ENCODE data around the gene CNTNAP2.
"Not testable (repeated sequence)": the region's sequence is repeated elsewhere in the genome, so short reads cannot be mapped to it uniquely, and the experiment has no call there.

The CNTNAP2 gene

GRCh38 chr7:147048864-147049263, 932.3 kb downstream of the CNTNAP2 start:
- no peak for DNase-seq

GRCh38 chr7:147052818-147053217, 936.2 kb downstream of the CNTNAP2 start:
- no peak for DNase-seq

- no peak for DNase-seq
These were observed 937.1 kb downstream of the CNTNAP2 start for GRCh38 chr7:147053746-147054145.

- no peak for DNase-seq
These were observed 943.5 kb downstream of the CNTNAP2 start for GRCh38 chr7:147060070-147060469.

- DNase-seq = no peak
These were observed 946.3 kb downstream of the CNTNAP2 start for GRCh38 chr7:147062897-147063296.

- no peak for DNase-seq
These were observed 952.2 kb downstream of the CNTNAP2 start for GRCh38 chr7:147068842-147069241.

GRCh38 chr7:147069771-147070170, 953.2 kb downstream of the CNTNAP2 start:
- no peak for DNase-seq

GRCh38 chr7:147070886-147071285, 954.3 kb downstream of the CNTNAP2 start:
- DNase-seq = no peak

GRCh38 chr7:147071536-147071935, 954.9 kb downstream of the CNTNAP2 start:
- DNase-seq = no peak

- no peak for DNase-seq
These were observed 961.7 kb downstream of the CNTNAP2 start for GRCh38 chr7:147078312-147078711.

GRCh38 chr7:147079083-147079482, 962.5 kb downstream of the CNTNAP2 start:
- DNase-seq = no peak

GRCh38 chr7:147079921-147080420, 963.4 kb downstream of the CNTNAP2 start:
- no peak for DNase-seq

- no peak for DNase-seq
These were observed 964.5 kb downstream of the CNTNAP2 start for GRCh38 chr7:147081117-147081516.

- no peak for DNase-seq
These were observed 972.5 kb downstream of the CNTNAP2 start for GRCh38 chr7:147089051-147089461.

- no peak for DNase-seq
These were observed 973.0 kb downstream of the CNTNAP2 start for GRCh38 chr7:147089608-147090007.

GRCh38 chr7:147096629-147097028, 980.0 kb downstream of the CNTNAP2 start:
- DNase-seq = no peak

GRCh38 chr7:147103224-147103623, 986.6 kb downstream of the CNTNAP2 start:
- no peak for DNase-seq

- DNase-seq = no peak
These were observed 990.1 kb downstream of the CNTNAP2 start for GRCh38 chr7:147106746-147107145.

GRCh38 chr7:147114525-147114924, 997.9 kb downstream of the CNTNAP2 start:
- not testable (repeated sequence) for DNase-seq

- DNase-seq = no peak
These were observed 1019.8 kb downstream of the CNTNAP2 start for GRCh38 chr7:147136352-147136751.

GRCh38 chr7:147145194-147145593, 1028.6 kb downstream of the CNTNAP2 start:
- no peak for DNase-seq

GRCh38 chr7:147146169-147146568, 1029.6 kb downstream of the CNTNAP2 start:
- DNase-seq = no peak

GRCh38 chr7:147151661-147152060, 1035.1 kb downstream of the CNTNAP2 start:
- DNase-seq = no peak

GRCh38 chr7:147153571-147153970, 1037.0 kb downstream of the CNTNAP2 start:
- no peak for DNase-seq

GRCh38 chr7:147161405-147161804, 1044.8 kb downstream of the CNTNAP2 start:
- DNase-seq = no peak
